ENCODE measurements around the gene FBXL3. TPM values are rescaled to one million over a fixed set of nuclear protein-coding genes. Genes with fewer than 3 reads are reported as not detected.

The FBXL3 gene
- total and polyA plus RNA-seq, 7 donors: 21.5 to 96.0 (median 60.0) TPM

DNA sequence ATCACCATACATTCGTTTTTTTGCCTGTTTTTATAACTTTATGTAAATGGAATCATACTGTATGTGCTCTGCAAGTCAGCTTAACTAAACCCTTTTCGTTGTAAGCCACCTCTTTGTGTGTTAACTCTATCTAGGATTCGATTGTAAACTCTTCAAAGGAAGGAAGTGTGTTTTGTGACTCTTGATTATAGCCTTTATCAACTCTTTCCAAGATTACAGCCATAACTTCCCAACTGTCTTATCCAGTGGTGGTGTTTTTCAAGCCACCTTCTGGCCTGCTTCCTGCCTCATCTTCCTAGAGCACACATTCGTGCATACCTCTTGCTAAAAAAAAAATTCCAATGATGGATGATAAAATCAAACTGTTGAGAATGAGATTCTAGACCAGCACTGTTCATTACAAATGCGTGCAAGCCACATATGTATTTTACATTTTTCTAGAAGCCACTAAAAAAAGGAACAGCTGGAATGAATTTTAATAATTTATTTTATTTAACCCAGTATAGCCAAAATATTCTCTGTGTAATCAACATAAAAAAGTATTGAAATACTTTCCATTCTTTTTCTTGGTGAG lies 12.0 kb upstream of the FBXL3 start:
- intact Hi-C loops (cut with DNase I): no loop called here
- no peak overlapping the region for H3K4me3 ChIP-seq
- H3K9me3 ChIP-seq: no peaks in the 10 kb centered on the region
- no peak overlapping the region for H3K27ac ChIP-seq
- H3K4me1 ChIP-seq: peaks cover 0 to 13% (median 6%) of the 10 kb centered on the region in 4 donors
- no peak for DNase-seq
- TF ChIP-seq POLR2A (IDR thresholded peaks at IDR 0.05) (no peak), POLR2AphosphoS5 (IDR thresholded peaks at IDR 0.05) (no peak), EP300 (IDR thresholded peaks at IDR 0.05) (no peak)
- TF ChIP-seq, protein P1, sequence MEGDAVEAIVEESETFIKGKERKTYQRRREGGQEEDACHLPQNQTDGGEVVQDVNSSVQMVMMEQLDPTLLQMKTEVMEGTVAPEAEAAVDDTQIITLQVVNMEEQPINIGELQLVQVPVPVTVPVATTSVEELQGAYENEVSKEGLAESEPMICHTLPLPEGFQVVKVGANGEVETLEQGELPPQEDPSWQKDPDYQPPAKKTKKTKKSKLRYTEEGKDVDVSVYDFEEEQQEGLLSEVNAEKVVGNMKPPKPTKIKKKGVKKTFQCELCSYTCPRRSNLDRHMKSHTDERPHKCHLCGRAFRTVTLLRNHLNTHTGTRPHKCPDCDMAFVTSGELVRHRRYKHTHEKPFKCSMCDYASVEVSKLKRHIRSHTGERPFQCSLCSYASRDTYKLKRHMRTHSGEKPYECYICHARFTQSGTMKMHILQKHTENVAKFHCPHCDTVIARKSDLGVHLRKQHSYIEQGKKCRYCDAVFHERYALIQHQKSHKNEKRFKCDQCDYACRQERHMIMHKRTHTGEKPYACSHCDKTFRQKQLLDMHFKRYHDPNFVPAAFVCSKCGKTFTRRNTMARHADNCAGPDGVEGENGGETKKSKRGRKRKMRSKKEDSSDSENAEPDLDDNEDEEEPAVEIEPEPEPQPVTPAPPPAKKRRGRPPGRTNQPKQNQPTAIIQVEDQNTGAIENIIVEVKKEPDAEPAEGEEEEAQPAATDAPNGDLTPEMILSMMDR (IDR thresholded peaks at IDR 0.05): no peak
- WGBS, 2 donors: 25 to 54% methylated on average over 5 of the region's 5 CpGs
- H3K36me3 ChIP-seq: no peaks in the 10 kb centered on the region
- H3K27me3 ChIP-seq: no peaks in the 10 kb centered on the region

DNA sequence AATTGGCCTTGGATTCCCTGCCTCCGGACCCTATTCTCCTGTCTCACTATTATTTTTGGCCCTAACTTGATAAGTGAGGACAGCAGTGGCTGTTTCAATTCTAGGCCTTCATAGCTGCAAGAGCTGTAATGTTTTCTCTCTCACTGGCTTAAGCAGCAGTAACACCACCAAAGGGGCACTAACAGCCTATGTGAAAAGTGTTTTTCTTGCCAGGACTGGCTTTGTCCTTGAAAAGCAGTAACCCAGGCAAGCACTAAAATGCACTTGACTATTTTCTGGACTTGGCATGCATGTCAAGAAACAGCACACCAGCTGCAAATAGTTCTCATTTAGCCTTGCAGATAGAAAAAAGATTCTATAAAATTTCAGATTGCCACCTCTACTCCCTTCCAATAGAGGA lies 9.3 kb upstream of the FBXL3 start:
- no peak overlapping the region for H3K27ac ChIP-seq
- no peaks in the 10 kb centered on the region for H3K27me3 ChIP-seq
- intact Hi-C loops (cut with DNase I): no loop called here
- no peak for DNase-seq
- WGBS, 2 donors: 94 to 95% methylated on average over 1 of the region's 1 CpG
- TF ChIP-seq POLR2A (IDR thresholded peaks at IDR 0.05): no peak
- no peak for TF ChIP-seq POLR2AphosphoS5 (IDR thresholded peaks at IDR 0.05)
- TF ChIP-seq, protein P1 (IDR thresholded peaks at IDR 0.05): no peak
- TF ChIP-seq EP300 (IDR thresholded peaks at IDR 0.05): no peak
- no peaks in the 10 kb centered on the region for H3K36me3 ChIP-seq
- H3K9me3 ChIP-seq: no peaks in the 10 kb centered on the region
- no peak overlapping the region for H3K4me3 ChIP-seq
- no peaks in the 10 kb centered on the region for H3K4me1 ChIP-seq

DNA sequence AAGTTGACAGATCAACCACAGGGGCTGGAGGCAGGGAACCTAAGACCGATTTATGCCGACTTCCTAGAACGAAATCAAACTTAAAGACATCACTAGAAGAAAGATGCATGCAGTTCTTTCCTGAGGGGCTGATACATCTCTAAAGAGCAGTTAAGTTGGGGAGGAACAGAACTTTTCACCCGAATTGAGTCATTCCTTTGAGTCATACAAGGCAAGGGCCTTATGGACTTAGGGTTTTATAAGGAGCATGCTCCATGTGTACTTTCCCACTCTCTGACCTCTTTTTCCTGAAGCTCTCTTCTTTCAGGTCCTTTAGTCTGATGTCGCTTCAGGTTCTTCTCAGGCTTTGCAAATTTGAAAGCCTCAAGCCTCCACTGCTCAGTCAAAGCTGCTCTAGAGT lies 7.9 kb upstream of the FBXL3 start:
- H3K27ac ChIP-seq: no peak overlapping the region
- H3K4me1 ChIP-seq: no peaks in the 10 kb centered on the region
- no peak overlapping the region for H3K4me3 ChIP-seq
- DNase-seq: no peak
- 94 to 95% methylated on average over 5 of the region's 5 CpGs for WGBS, 2 donors
- intact Hi-C loops (cut with DNase I): no loop called here
- H3K27me3 ChIP-seq: no peaks in the 10 kb centered on the region
- H3K9me3 ChIP-seq: no peaks in the 10 kb centered on the region
- no peaks in the 10 kb centered on the region for H3K36me3 ChIP-seq
- TF ChIP-seq POLR2A (IDR thresholded peaks at IDR 0.05) (no peak), POLR2AphosphoS5 (IDR thresholded peaks at IDR 0.05) (no peak), EP300 (IDR thresholded peaks at IDR 0.05) (no peak)
- TF ChIP-seq, protein P1 (IDR thresholded peaks at IDR 0.05): no peak

DNA sequence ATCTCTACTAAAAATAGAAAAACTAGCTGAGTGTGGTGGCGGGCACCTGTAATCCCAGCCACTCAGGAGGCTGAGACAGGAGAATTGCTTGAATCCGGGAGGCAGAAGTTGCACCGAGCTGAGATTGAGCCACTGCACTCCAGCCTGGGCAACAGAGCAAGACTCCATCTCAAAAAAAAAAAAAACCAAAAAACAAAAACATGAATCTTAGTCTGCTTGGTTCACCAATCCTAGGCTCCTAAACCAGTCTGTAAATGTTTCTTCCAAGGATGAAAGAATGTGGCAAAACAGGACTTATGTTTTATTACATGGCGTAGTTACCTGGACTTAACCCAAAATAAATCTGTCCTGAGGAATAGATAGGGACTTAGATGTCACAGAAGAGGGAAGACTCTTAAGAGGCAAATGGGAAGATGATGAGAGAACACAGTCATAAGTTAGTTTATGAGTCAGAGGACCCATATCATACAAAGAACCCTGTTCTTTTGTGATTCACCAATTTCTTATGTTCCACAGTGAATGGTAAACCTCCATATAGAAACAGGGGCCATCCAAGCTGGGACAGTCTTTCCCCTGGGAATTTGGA lies 6.9 kb upstream of the FBXL3 start:
- no peaks in the 10 kb centered on the region for H3K36me3 ChIP-seq
- H3K27ac ChIP-seq: no peak overlapping the region
- DNase-seq: no peak
- intact Hi-C loops (cut with DNase I): no loop called here
- H3K4me3 ChIP-seq: no peak overlapping the region
- H3K9me3 ChIP-seq: no peaks in the 10 kb centered on the region
- H3K4me1 ChIP-seq: no peaks in the 10 kb centered on the region
- TF ChIP-seq POLR2AphosphoS5 (IDR thresholded peaks at IDR 0.05) (no peak), POLR2A (IDR thresholded peaks at IDR 0.05) (no peak), EP300 (IDR thresholded peaks at IDR 0.05) (no peak)
- TF ChIP-seq, protein P1 (IDR thresholded peaks at IDR 0.05): no peak
- H3K27me3 ChIP-seq: no peaks in the 10 kb centered on the region
- 78 to 90% methylated on average over 4 of the region's 4 CpGs for WGBS, 2 donors

All from sigmoid colon (tissue), 7 donors.